IMR-90 (cell line): ENCODE results near the gene FGR. TPM values are rescaled to one million over a fixed set of nuclear protein-coding genes. Genes with fewer than 3 reads are reported as not detected.

Experiments
- ATAC-seq: fragments of 200-7000 bp; cut with Tn5 transposase; 2 replicates; pipeline ENCODE4 v1.9.1; 2020; ENCODE audit warnings: low read depth, mild to moderate bottlenecking, moderate library complexity
- BruUV-seq: library from RNA; stranded (reverse); fragments of 400-500 nt; replicated peaks from 2 replicates; lab custom pipeline; 2021; lab: Mats Ljungman, UMichigan
- CTCF ChIA-PET: fragments of 300-600 bp; formaldehyde crosslinking; extraction: SDS; loops from one replicate; lab custom pipeline; 2021; ENCODE audit warnings: antibody characterized with exemption; lab: Yijun Ruan, JAX
- POLR2A ChIA-PET: fragments of 300-600 bp; sonication (Branson Sonifier 250); formaldehyde crosslinking; loops from one replicate; lab custom pipeline; 2022; ENCODE audit warnings: antibody characterized with exemption; ENCODE audit not compliant: unreplicated experiment; lab: Charles Lee
- DNase-seq: peaks from one replicate; pipeline ENCODE4 v3.0.0; 2013
- H2AFZ ChIP-seq: replicated peaks from 2 replicates; pipeline ENCODE3; 2013; ENCODE audit warnings: low read length, mild to moderate bottlenecking; ENCODE audit not compliant: poor library complexity
- H2AK5ac ChIP-seq: 2 replicates; pipeline ENCODE4 v1.6.1; 2013; ENCODE audit warnings: low read depth, low read length, inconsistent platforms
- H2AK9ac ChIP-seq: replicated peaks from 2 replicates; pipeline ENCODE3; 2013; ENCODE audit warnings: mild to moderate bottlenecking, low read depth, low read length, moderate library complexity; ENCODE audit not compliant: poor library complexity
- H2BK120ac ChIP-seq: 2 replicates; pipeline ENCODE4 v1.6.1; 2013; ENCODE audit warnings: low read depth, low read length, inconsistent platforms
- H2BK15ac ChIP-seq: 3 replicates; pipeline ENCODE4 v1.6.1; 2013; ENCODE audit warnings: low read depth, low read length, inconsistent platforms
- H2BK20ac ChIP-seq: 2 replicates; pipeline ENCODE4 v1.6.1; 2013; ENCODE audit warnings: low read depth, mild to moderate bottlenecking, inconsistent platforms, low read length, moderate library complexity
- H2BK5ac ChIP-seq: 2 replicates; pipeline ENCODE4 v1.6.1; 2013; ENCODE audit warnings: mild to moderate bottlenecking, low read depth, low read length, inconsistent platforms; ENCODE audit not compliant: poor library complexity, severe bottlenecking
- H3K14ac ChIP-seq: replicated peaks from 2 replicates; pipeline ENCODE4 v1.6.1; 2013; ENCODE audit warnings: low read depth, low read length, inconsistent platforms
- H3K18ac ChIP-seq: 2 replicates; pipeline ENCODE4 v1.6.1; 2013; ENCODE audit warnings: low read depth, low read length, control low read depth
- H3K23ac ChIP-seq: 2 replicates; pipeline ENCODE4 v1.6.1; 2013; ENCODE audit warnings: low read depth, low read length, inconsistent platforms
- H3K27ac ChIP-seq: 2 replicates; pipeline ENCODE4 v1.5.1; 2013; ENCODE audit warnings: mild to moderate bottlenecking, control low read depth, low read length; ENCODE audit not compliant: insufficient read depth
- H3K27me3 ChIP-seq: 2 replicates; pipeline ENCODE4 v1.6.1; 2013; ENCODE audit warnings: low read length; ENCODE audit not compliant: control insufficient read depth, insufficient read depth
- H3K36me3 ChIP-seq: 2 replicates; pipeline ENCODE4 v1.6.1; 2013; ENCODE audit warnings: low read length, mixed read lengths; ENCODE audit not compliant: control insufficient read depth, insufficient read depth
- H3K4ac ChIP-seq: 2 replicates; pipeline ENCODE4 v1.6.1; 2013; ENCODE audit warnings: low read depth, low read length, inconsistent platforms
- H3K4me1 ChIP-seq: 2 replicates; pipeline ENCODE4 v1.6.1; 2013; ENCODE audit warnings: low read length, mixed read lengths; ENCODE audit not compliant: control insufficient read depth, insufficient read depth
- H3K4me2 ChIP-seq: 2 replicates; pipeline ENCODE4 v1.6.1; 2013; ENCODE audit warnings: low read depth, mild to moderate bottlenecking, control low read depth, low read length, moderate library complexity
- H3K4me3 ChIP-seq: 2 replicates; pipeline ENCODE4 v1.5.1; 2013; ENCODE audit warnings: low read depth, mild to moderate bottlenecking, control low read depth, low read length, moderate library complexity; ENCODE audit not compliant: insufficient read depth
- H3K56ac ChIP-seq: 2 replicates; pipeline ENCODE4 v1.6.1; 2013; ENCODE audit warnings: low read length, inconsistent platforms; ENCODE audit not compliant: insufficient read depth; ENCODE audit errors: extremely low read depth
- H3K79me1 ChIP-seq, 2 experiments: 2 replicates each; pipeline ENCODE4 v1.6.1; 2013; ENCODE audit warnings: low read length in 2 of 2, inconsistent platforms in 1 of 2, low read depth in 1 of 2
- H3K9ac ChIP-seq: 2 replicates; pipeline ENCODE4 v1.6.1; 2013; ENCODE audit warnings: low read depth, low read length, control low read depth
- H3K9me1 ChIP-seq: 2 replicates; pipeline ENCODE4 v1.6.1; 2013; ENCODE audit warnings: low read length, inconsistent platforms; ENCODE audit not compliant: insufficient read depth
- H3K9me3 ChIP-seq: 2 replicates; pipeline ENCODE4 v1.6.1; 2013; ENCODE audit warnings: low read length; ENCODE audit not compliant: control insufficient read depth, insufficient read depth
- H4K20me1 ChIP-seq: 2 replicates; pipeline ENCODE4 v1.6.1; 2013; ENCODE audit warnings: low read length, inconsistent platforms; ENCODE audit not compliant: insufficient read depth
- H4K5ac ChIP-seq: 2 replicates; pipeline ENCODE4 v1.6.1; 2013; ENCODE audit warnings: mild to moderate bottlenecking, low read depth, low read length, control low read depth
- H4K8ac ChIP-seq, 2 experiments: 2 replicates each; pipeline ENCODE4 v1.6.1; 2013; ENCODE audit warnings: low read depth in 2 of 2, low read length in 2 of 2, control low read depth in 1 of 2, inconsistent platforms in 1 of 2
- H4K91ac ChIP-seq: 2 replicates; pipeline ENCODE4 v1.6.1; 2013; ENCODE audit warnings: low read depth, low read length, inconsistent platforms; ENCODE audit not compliant: insufficient read depth
- BHLHE40 ChIP-seq: fragments of 150-350 bp; IDR thresholded peaks from 2 replicates; pipeline ENCODE4 v1.6.1; 2016; ENCODE audit warnings: mild to moderate bottlenecking, low read depth, low read length
- CEBPB ChIP-seq: IDR thresholded peaks from 2 replicates; pipeline ENCODE4 v1.6.1; 2012; ENCODE audit warnings: low read depth, low read length, improper control_type of control experiment
- CHD1 ChIP-seq: IDR thresholded peaks from 2 replicates; pipeline ENCODE4 v1.6.1; 2012; ENCODE audit warnings: low read depth, low read length, improper control_type of control experiment
- CTCF ChIP-seq: conservative IDR thresholded peaks from 2 replicates; pipeline ENCODE4 v1.5.1; 2012; ENCODE audit warnings: mild to moderate bottlenecking, low read depth, low read length, improper control_type of control experiment
- FOS ChIP-seq: fragments of 150-350 bp; IDR thresholded peaks from 2 replicates; pipeline ENCODE4 v1.6.1; 2016; ENCODE audit warnings: low read depth, low read length
- MAZ ChIP-seq: IDR thresholded peaks from 2 replicates; pipeline ENCODE4 v1.6.1; 2012; ENCODE audit warnings: low read depth, mild to moderate bottlenecking, low read length, improper control_type of control experiment, moderate library complexity, borderline replicate concordance
- MXI1 ChIP-seq: IDR thresholded peaks from 2 replicates; pipeline ENCODE4 v1.6.1; 2012; ENCODE audit warnings: low read depth, mild to moderate bottlenecking, low read length, moderate library complexity, borderline replicate concordance
- NFE2L2 ChIP-seq: fragments of 150-350 bp; IDR thresholded peaks from 2 replicates; pipeline ENCODE4 v1.6.1; 2016; ENCODE audit warnings: low read depth, mild to moderate bottlenecking, low read length
- POLR2A ChIP-seq: IDR thresholded peaks from 2 replicates; pipeline ENCODE4 v1.6.1; 2012; ENCODE audit warnings: mild to moderate bottlenecking, low read depth, low read length
- RAD21 ChIP-seq: IDR thresholded peaks from 2 replicates; pipeline ENCODE4 v1.6.1; 2012; ENCODE audit warnings: low read length, improper control_type of control experiment
- RCOR1 ChIP-seq: IDR thresholded peaks from 2 replicates; pipeline ENCODE4 v1.6.1; 2012; ENCODE audit warnings: mild to moderate bottlenecking, low read length, improper control_type of control experiment; ENCODE audit not compliant: insufficient replicate concordance
- WGBS, 2 experiments: methylation state at CpG; one replicate each; pipeline versions ENCODE4 v1.1.5 to v1.1.7; 2013; ENCODE audit warnings: missing lambda C conversion rate in 2 of 2; ENCODE audit not compliant: insufficient read length in 1 of 2; ENCODE audit errors: extremely low coverage in 2 of 2; 5-methylcytosine and 5-hydroxymethylcytosine counted together
- dilution Hi-C: fragments of 300-500 bp; cut with HindIII; formaldehyde crosslinking; loops from one replicate; pipeline ENCODE4 v1.14.3; 2018; ENCODE audit warnings: low sequenced_read_pairs; ENCODE audit not compliant: unreplicated experiment
- in situ Hi-C: fragments of 300-500 bp; cut with MboI; formaldehyde crosslinking; loops from 3 replicates; pipeline ENCODE4 v1.14.3; 2019; ENCODE audit warnings: low sequenced_read_pairs, inconsistent platforms, mixed read lengths
- intact Hi-C: fragments of 100-400 bp; cut with micrococcal nuclease; formaldehyde crosslinking; loops from 2 replicates; pipeline ENCODE4 v1.10.0; 2022
- polyA plus RNA-seq, 3 experiments: library from polyadenylated mRNA; depleted of rRNA; stranded (reverse); fragments of >200 nt; gene quantifications; 2 replicates each; pipeline ENCODE4 v1.2.3, GENCODE V29; 2012; ENCODE audit warnings: low replicate concordance in 1 of 3
- total RNA-seq: library from RNA; depleted of rRNA; stranded (reverse); fragments of >200 nt; gene quantifications from 2 replicates; pipeline ENCODE4 v1.2.3, GENCODE V29; 2012
- TF ChIP-seq, protein P1 (sequence below): fragments of 150-350 bp; IDR thresholded peaks from 2 replicates; pipeline ENCODE4 v1.6.1; 2016; ENCODE audit warnings: low read depth, mild to moderate bottlenecking, low read length, moderate library complexity, borderline replicate concordance

Gene FGR
- total and polyA plus RNA-seq, 2 of the 4 experiments (the other 2 are of a cell fraction) = not detected

DNA sequence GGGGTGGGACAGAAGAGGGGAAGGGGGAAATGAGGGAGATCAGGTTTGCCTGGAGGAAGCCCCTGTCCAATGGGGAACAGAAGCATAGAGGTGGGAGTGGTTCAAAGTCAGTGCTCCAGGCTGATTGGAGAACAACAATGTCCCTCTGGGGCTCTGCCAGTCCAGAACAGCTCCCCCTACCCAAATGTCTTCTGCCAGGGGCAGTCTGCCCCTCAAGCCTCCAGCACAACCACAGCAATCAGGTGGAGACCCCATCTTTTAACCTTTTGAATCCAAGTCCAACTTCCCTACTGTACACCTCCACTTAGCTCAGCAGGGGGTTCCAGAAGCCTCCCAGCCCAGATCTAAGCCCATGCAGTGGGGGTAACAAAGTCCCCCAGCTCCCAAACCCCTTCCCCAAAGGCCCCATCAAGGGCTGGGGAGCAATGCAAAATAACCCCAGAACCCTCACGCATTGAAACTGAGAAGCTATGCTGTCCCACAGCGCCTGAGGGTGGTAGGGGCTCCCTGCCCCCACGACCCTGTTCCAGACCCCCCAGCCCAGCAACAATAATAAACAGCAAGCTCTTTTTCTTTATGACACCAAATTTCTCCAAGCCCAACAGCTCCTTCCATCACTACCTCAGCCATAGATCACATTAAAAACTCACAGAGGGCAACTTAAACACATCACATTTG is 34.3 kb downstream of the FGR start:
- Histone ChIP-seq H4K8ac (no peak overlapping the region), H3K36me3 (peaks cover 2% of the 10 kb centered on the region; the same call in 1 of the 2 replicates), H2BK5ac (no peak overlapping the region), H3K9me3 (no peaks in the 10 kb centered on the region), H2AFZ (no peak overlapping the region), H2AK5ac (no peak overlapping the region), H2BK20ac (no peak overlapping the region), H4K91ac (no peak overlapping the region), H3K79me1 (peaks cover 27 to 68% of the 10 kb centered on the region in 2 experiments), H3K18ac (no peak overlapping the region), H4K20me1 (peaks cover 70% of the 10 kb centered on the region), H3K27me3 (no peaks in the 10 kb centered on the region), H3K23ac (no peak overlapping the region), H2BK15ac (no peak overlapping the region), H3K9me1 (peaks cover 21% of the 10 kb centered on the region), H3K4me2 (no peak overlapping the region; the same call in 1 of the 2 replicates), H2BK120ac (no peak overlapping the region), H4K5ac (no peak overlapping the region), H2AK9ac (no peak overlapping the region), H3K14ac (no peak overlapping the region), H3K9ac (no peak overlapping the region), H3K27ac (no peak overlapping the region), H3K4ac (no peak overlapping the region), H3K4me3 (no peak overlapping the region), H3K56ac (no peak overlapping the region), H3K4me1 (peaks cover 48% of the 10 kb centered on the region)
- DNase-seq (peak; percentile 45), ATAC-seq (no peak)
- intact Hi-C loops (loop anchor here (1.0 to 5.0 kb wide), 2 partner anchors 113 to 300 kb away; no protein-coding TSS in a partner anchor), dilution Hi-C loops (no loop called here), in situ Hi-C loops (no loop called here)
- ChIA-PET CTCF (interaction anchor here (0.5 to 1.6 kb wide), 3 partner anchors 44 to 361 kb away, joined by 3 to 4 read pairs (median 4); no protein-coding TSS in a partner anchor), POLR2A (no interaction called here)
- WGBS, 2 experiments = 20% methylated on average over 1 of the region's 3 CpGs; no CpG with 5 or more reads in 1 of the 2 experiments
- TF ChIP-seq CHD1 (no peak), RAD21 (no peak), POLR2A (no peak), BHLHE40 (no peak), MXI1 (no peak), CTCF (no peak), RCOR1 (no peak), NFE2L2 (no peak), CEBPB (no peak), FOS (no peak), MAZ (no peak)
- TF ChIP-seq, protein P1, sequence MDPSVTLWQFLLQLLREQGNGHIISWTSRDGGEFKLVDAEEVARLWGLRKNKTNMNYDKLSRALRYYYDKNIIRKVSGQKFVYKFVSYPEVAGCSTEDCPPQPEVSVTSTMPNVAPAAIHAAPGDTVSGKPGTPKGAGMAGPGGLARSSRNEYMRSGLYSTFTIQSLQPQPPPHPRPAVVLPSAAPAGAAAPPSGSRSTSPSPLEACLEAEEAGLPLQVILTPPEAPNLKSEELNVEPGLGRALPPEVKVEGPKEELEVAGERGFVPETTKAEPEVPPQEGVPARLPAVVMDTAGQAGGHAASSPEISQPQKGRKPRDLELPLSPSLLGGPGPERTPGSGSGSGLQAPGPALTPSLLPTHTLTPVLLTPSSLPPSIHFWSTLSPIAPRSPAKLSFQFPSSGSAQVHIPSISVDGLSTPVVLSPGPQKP = no peak
- no TSS peak for BruUV-seq
